GM18502 (cell line): ENCODE results near the gene NRCAM.
"Not testable (repeated sequence)": the region's sequence is repeated elsewhere in the genome, so short reads cannot be mapped to it uniquely, and the experiment has no call there.

ENCODE experiments used
- ATAC-seq: cut with Tn5 transposase; IDR thresholded peaks from one replicate; pipeline ENCODE4 v1.9.1; 2021; ENCODE audit warnings: mild to moderate bottlenecking; ENCODE audit not compliant: unreplicated experiment, poor library complexity

The NRCAM gene

GRCh38 chr7:108455998-108456677 lies at the start of gene NRCAM:
TSS of gene NRCAM (minus strand) at chr7:108456436. CDS start at chr7:108240064, 216,372 bp downstream.
- ATAC-seq: peak; percentile 43

- not testable (repeated sequence) for ATAC-seq
Observed at GRCh38 chr7:108504576-108504975, 48.3 kb upstream of the NRCAM start.

- peak; percentile 98 for ATAC-seq
Observed at GRCh38 chr7:108503112-108504026, 47.1 kb upstream of the NRCAM start.

GRCh38 chr7:108499566-108499965 lies 43.3 kb upstream of the NRCAM start:
- ATAC-seq: no peak

GRCh38 chr7:108498481-108498880 lies 42.2 kb upstream of the NRCAM start:
- ATAC-seq: no peak

GRCh38 chr7:108497082-108497725 lies 41.0 kb upstream of the NRCAM start:
- ATAC-seq: peak; percentile 87

- ATAC-seq: no peak
Observed at GRCh38 chr7:108492742-108493141, 36.5 kb upstream of the NRCAM start.

- no peak for ATAC-seq
Observed at GRCh38 chr7:108488768-108489538, 32.7 kb upstream of the NRCAM start.

GRCh38 chr7:108487646-108488045 lies 31.4 kb upstream of the NRCAM start:
- ATAC-seq: no peak

GRCh38 chr7:108486291-108486966 lies 30.2 kb upstream of the NRCAM start:
- ATAC-seq: no peak

- ATAC-seq: no peak
Observed at GRCh38 chr7:108484137-108484536, 27.9 kb upstream of the NRCAM start.

- no peak for ATAC-seq
Observed at GRCh38 chr7:108480311-108480710, 24.1 kb upstream of the NRCAM start.

- ATAC-seq: no peak
Observed at GRCh38 chr7:108479751-108480150, 23.5 kb upstream of the NRCAM start.

- ATAC-seq: no peak
Observed at GRCh38 chr7:108479118-108479517, 22.9 kb upstream of the NRCAM start.

- ATAC-seq: no peak
Observed at GRCh38 chr7:108468246-108468645, 12.0 kb upstream of the NRCAM start.

- no peak for ATAC-seq
Observed at GRCh38 chr7:108467391-108467790, 11.2 kb upstream of the NRCAM start.

GRCh38 chr7:108466322-108466721 lies 10.1 kb upstream of the NRCAM start:
- not testable (repeated sequence) for ATAC-seq

- ATAC-seq: no peak
Observed at GRCh38 chr7:108464743-108465142, 8.5 kb upstream of the NRCAM start.

- no peak for ATAC-seq
Observed at GRCh38 chr7:108463613-108464012, 7.4 kb upstream of the NRCAM start.

GRCh38 chr7:108461840-108462239 lies 5.6 kb upstream of the NRCAM start:
- no peak for ATAC-seq
